ENCODE measurements around the gene ADAM12. TPM values are rescaled to one million over a fixed set of nuclear protein-coding genes. Genes with fewer than 3 reads are reported as not detected.

Gene ADAM12
- total RNA-seq, 1 donor from 2014 or later = 3.7 TPM

- no peaks in the 10 kb centered on the region for H3K36me3 ChIP-seq
- H3K4me1 ChIP-seq = no peaks in the 10 kb centered on the region
- H3K4me3 ChIP-seq = no peak overlapping the region
- H3K27ac ChIP-seq = no peak overlapping the region
- H3K27me3 ChIP-seq = no peaks in the 10 kb centered on the region
- TF ChIP-seq POLR2AphosphoS5 (IDR thresholded peaks at IDR 0.05; ENCODE audit: insufficient read depth in 1 of 2, low read depth in 1 of 2) (no peak), CTCF (IDR thresholded peaks at IDR 0.05) (no peak), POLR2A (IDR thresholded peaks at IDR 0.05) (no peak)
- H3K9me3 ChIP-seq = no peaks in the 10 kb centered on the region
- intact Hi-C loops (cut with DNase I) = no loop called here
- DNase-seq (ENCODE audit: extremely low spot score in 2 of 2) = no peak
Measured at GRCh38 chr10:126372396-126372795, 15.9 kb downstream of the ADAM12 start.

GRCh38 chr10:126369125-126369710, 19.1 kb downstream of the ADAM12 start:
- intact Hi-C loops (cut with DNase I) = no loop called here

GRCh38 chr10:126357169-126357568, 31.1 kb downstream of the ADAM12 start:
- H3K9me3 ChIP-seq = no peaks in the 10 kb centered on the region
- H3K27ac ChIP-seq = no peak overlapping the region
- H3K4me1 ChIP-seq = no peaks in the 10 kb centered on the region
- H3K36me3 ChIP-seq = no peaks in the 10 kb centered on the region
- no peak for TF ChIP-seq POLR2AphosphoS5 (IDR thresholded peaks at IDR 0.05; ENCODE audit: insufficient read depth in 1 of 2, low read depth in 1 of 2)
- TF ChIP-seq POLR2A (IDR thresholded peaks at IDR 0.05) = no peak
- no peak for TF ChIP-seq CTCF (IDR thresholded peaks at IDR 0.05)
- no peak overlapping the region for H3K4me3 ChIP-seq
- DNase-seq (ENCODE audit: extremely low spot score in 2 of 2) = no peak
- intact Hi-C loops (cut with DNase I) = no loop called here
- no peaks in the 10 kb centered on the region for H3K27me3 ChIP-seq

More at GRCh38 chr10:126369125-126369710, 19.1 kb downstream of the ADAM12 start:
- no peaks in the 10 kb centered on the region for H3K4me1 ChIP-seq
- no peaks in the 10 kb centered on the region for H3K9me3 ChIP-seq
- DNase-seq (ENCODE audit: extremely low spot score in 2 of 2) = no peak
- H3K27ac ChIP-seq = no peak overlapping the region
- H3K36me3 ChIP-seq = no peaks in the 10 kb centered on the region
- no peaks in the 10 kb centered on the region for H3K27me3 ChIP-seq
- TF ChIP-seq POLR2AphosphoS5 (IDR thresholded peaks at IDR 0.05; ENCODE audit: insufficient read depth in 1 of 2, low read depth in 1 of 2) = no peak
- no peak for TF ChIP-seq POLR2A (IDR thresholded peaks at IDR 0.05)
- TF ChIP-seq CTCF (IDR thresholded peaks at IDR 0.05) = no peak
- no peak overlapping the region for H3K4me3 ChIP-seq

GRCh38 chr10:126353666-126354065, 34.6 kb downstream of the ADAM12 start:
- TF ChIP-seq POLR2AphosphoS5 (IDR thresholded peaks at IDR 0.05; ENCODE audit: insufficient read depth in 1 of 2, low read depth in 1 of 2) = no peak
- no peak for TF ChIP-seq CTCF (IDR thresholded peaks at IDR 0.05)
- TF ChIP-seq POLR2A (IDR thresholded peaks at IDR 0.05) = no peak
- intact Hi-C loops (cut with DNase I) = no loop called here

GRCh38 chr10:126352453-126352852, 35.8 kb downstream of the ADAM12 start:
- no peaks in the 10 kb centered on the region for H3K9me3 ChIP-seq

More at GRCh38 chr10:126353666-126354065, 34.6 kb downstream of the ADAM12 start:
- no peak overlapping the region for H3K27ac ChIP-seq
- H3K9me3 ChIP-seq = no peaks in the 10 kb centered on the region
- H3K4me1 ChIP-seq = peaks cover 9% of the 10 kb centered on the region
- no peaks in the 10 kb centered on the region for H3K36me3 ChIP-seq
- DNase-seq (ENCODE audit: extremely low spot score in 2 of 2) = no peak
- no peak overlapping the region for H3K4me3 ChIP-seq
- H3K27me3 ChIP-seq = no peaks in the 10 kb centered on the region

More at GRCh38 chr10:126352453-126352852, 35.8 kb downstream of the ADAM12 start:
- Histone ChIP-seq H3K27me3 (no peaks in the 10 kb centered on the region), H3K27ac (no peak overlapping the region), H3K4me1 (peaks cover 9% of the 10 kb centered on the region), H3K36me3 (no peaks in the 10 kb centered on the region), H3K4me3 (no peak overlapping the region)
- TF ChIP-seq CTCF (IDR thresholded peaks at IDR 0.05) = no peak
- TF ChIP-seq POLR2A (IDR thresholded peaks at IDR 0.05) = no peak
- no peak for TF ChIP-seq POLR2AphosphoS5 (IDR thresholded peaks at IDR 0.05; ENCODE audit: insufficient read depth in 1 of 2, low read depth in 1 of 2)
- no peak for DNase-seq (ENCODE audit: extremely low spot score in 2 of 2)
- intact Hi-C loops (cut with DNase I) = no loop called here
